Liver (tissue), 9 donors: ENCODE measurements around the gene WDR11. TPM values are rescaled to one million over a fixed set of nuclear protein-coding genes. Genes with fewer than 3 reads are reported as not detected.

Source experiments
- DNase-seq: peaks from one replicate; pipeline ENCODE4 v3.0.0-alpha.2; 2017; ENCODE audit warnings: low spot score
- H3K27ac ChIP-seq, 2 donors: one replicate each; pipeline ENCODE4 v1.7.0; 2013; ENCODE audit warnings: inconsistent platforms in 2 of 2, low read length in 2 of 2, control low read depth in 1 of 2, low read depth in 1 of 2, mild to moderate bottlenecking in 1 of 2
- H3K27me3 ChIP-seq, 4 donors: one replicate each; pipeline versions ENCODE4 v1.6.1 to v1.7.0; 2013; ENCODE audit warnings: low read length in 3 of 4, inconsistent platforms in 1 of 4, mild to moderate bottlenecking in 1 of 4, moderate library complexity in 1 of 4; ENCODE audit not compliant: control insufficient read depth in 4 of 4, insufficient read depth in 4 of 4
- H3K36me3 ChIP-seq, 4 donors: one replicate each; pipeline versions ENCODE4 v1.6.1 to v1.7.0; 2013; ENCODE audit warnings: low read length in 3 of 4, mild to moderate bottlenecking in 3 of 4, low read depth in 1 of 4, moderate library complexity in 1 of 4; ENCODE audit not compliant: control insufficient read depth in 4 of 4, insufficient read depth in 3 of 4
- H3K4me1 ChIP-seq, 4 donors: one replicate each; pipeline versions ENCODE4 v1.6.1 to v1.7.0; 2013; ENCODE audit warnings: low read length in 3 of 4, mild to moderate bottlenecking in 3 of 4, moderate library complexity in 1 of 4; ENCODE audit not compliant: control insufficient read depth in 4 of 4, insufficient read depth in 4 of 4
- H3K4me3 ChIP-seq, 3 donors: one replicate each; pipeline versions ENCODE4 v1.6.1 to v1.7.0; 2013; ENCODE audit warnings: low read length in 3 of 3, control low read depth in 1 of 3, low read depth in 1 of 3, mild to moderate bottlenecking in 1 of 3
- H3K9ac ChIP-seq, 2 donors: one replicate each; pipeline ENCODE4 v1.7.0; 2013; ENCODE audit warnings: low read length in 2 of 2, mild to moderate bottlenecking in 2 of 2, moderate library complexity in 2 of 2, control low read depth in 1 of 2, low read depth in 1 of 2
- H3K9me3 ChIP-seq, 4 donors: one replicate each; pipeline versions ENCODE4 v1.6.1 to v1.7.0; 2013; ENCODE audit warnings: low read length in 3 of 4; ENCODE audit not compliant: control insufficient read depth in 4 of 4
- ATF3 ChIP-seq: IDR thresholded peaks from 2 replicates; pipeline ENCODE4 v1.6.1; 2016; ENCODE audit warnings: antibody characterized with exemption
- CTCF ChIP-seq: fragments of 150-350 bp; IDR thresholded peaks from 2 replicates; pipeline ENCODE4 v1.5.1; 2017; ENCODE audit warnings: improper control_type of control experiment, low read depth, low read length; ENCODE audit not compliant: missing input control
- EGR1 ChIP-seq, 2 donors: IDR thresholded peaks; 2 replicates each; pipeline ENCODE4 v1.6.1; 2016 to 2018; ENCODE audit warnings: antibody characterized with exemption in 2 of 2, low read depth in 2 of 2
- FOXA1 ChIP-seq: IDR thresholded peaks from 2 replicates; pipeline ENCODE4 v1.6.1; 2016; ENCODE audit warnings: antibody characterized with exemption
- FOXA2 ChIP-seq: IDR thresholded peaks from 2 replicates; pipeline ENCODE4 v1.6.1; 2016; ENCODE audit warnings: antibody characterized with exemption
- GABPA ChIP-seq, 2 donors: IDR thresholded peaks in 1 of 2; conservative IDR thresholded peaks in 1 of 2; 2 replicates each; pipeline ENCODE4 v1.6.1; 2016; ENCODE audit warnings: antibody characterized with exemption in 2 of 2, mild to moderate bottlenecking in 1 of 2, moderate library complexity in 1 of 2
- HNF4A ChIP-seq, 2 donors: conservative IDR thresholded peaks; 2 replicates each; pipeline ENCODE4 v1.6.1; 2016; ENCODE audit warnings: antibody characterized with exemption in 2 of 2, mild to moderate bottlenecking in 2 of 2
- HNF4G ChIP-seq: IDR thresholded peaks from 2 replicates; pipeline ENCODE4 v1.6.1; 2016; ENCODE audit warnings: antibody characterized with exemption
- JUND ChIP-seq, 2 donors: IDR thresholded peaks; 2 replicates each; pipeline ENCODE4 v1.6.1; 2016; ENCODE audit warnings: antibody characterized with exemption in 2 of 2
- MAX ChIP-seq: IDR thresholded peaks from 2 replicates; pipeline ENCODE4 v1.6.1; 2016; ENCODE audit warnings: antibody characterized with exemption
- NR2F2 ChIP-seq: IDR thresholded peaks from 2 replicates; pipeline ENCODE4 v1.6.1; 2016; ENCODE audit warnings: antibody characterized with exemption
- RAD21 ChIP-seq, 2 donors: IDR thresholded peaks; 2 replicates each; pipeline ENCODE4 v1.6.1; 2016; ENCODE audit warnings: antibody characterized with exemption in 2 of 2, mild to moderate bottlenecking in 2 of 2
- REST ChIP-seq: IDR thresholded peaks from 2 replicates; pipeline ENCODE4 v1.6.1; 2016; ENCODE audit warnings: antibody characterized with exemption, mild to moderate bottlenecking
- RXRA ChIP-seq, 2 donors: IDR thresholded peaks; 2 replicates each; pipeline ENCODE4 v1.6.1; 2017 to 2018; ENCODE audit warnings: antibody characterized with exemption in 2 of 2, mild to moderate bottlenecking in 1 of 2
- SP1 ChIP-seq: IDR thresholded peaks from 2 replicates; pipeline ENCODE4 v1.6.1; 2018; ENCODE audit warnings: antibody characterized with exemption, mild to moderate bottlenecking
- TAF1 ChIP-seq: conservative IDR thresholded peaks from 2 replicates; pipeline ENCODE4 v1.6.1; 2016; ENCODE audit warnings: antibody characterized with exemption, mild to moderate bottlenecking
- YY1 ChIP-seq: IDR thresholded peaks from 2 replicates; pipeline ENCODE4 v1.6.1; 2016; ENCODE audit warnings: antibody characterized with exemption, mild to moderate bottlenecking
- ZBTB33 ChIP-seq: IDR thresholded peaks from 2 replicates; pipeline ENCODE4 v1.6.1; 2016; ENCODE audit warnings: antibody characterized with exemption
- WGBS: extraction: QIAGEN DNeasy Blood & Tissue Kit; methylation state at CpG from one replicate; pipeline ENCODE4 v1.1.7; 2013; 5-methylcytosine and 5-hydroxymethylcytosine counted together
- polyA plus RNA-seq, 2 donors: library from polyadenylated mRNA; stranded (reverse) in 1 of 2; unstranded in 1 of 2; fragments of 200-250 nt in 1 of 2; fragments of >200 nt in 1 of 2; fragmentation: Nextera tagmentation in 1 of 2; extraction: Ambion mirVana in 1 of 2; gene quantifications; one replicate each; pipeline versions ENCODE4 v1.2.1 to v1.2.3, GENCODE V29; 2013 to 2015
- total RNA-seq, 2 donors: library from RNA; depleted of rRNA; stranded (reverse); fragments of >200 nt; gene quantifications; one replicate each; pipeline ENCODE4 v1.2.3, GENCODE V29; 2014
- donor health status: healthy.
- donor health status: healthy.
- donor health status: healthy.
- donor health status: healthy.
- donor health status: healthy.

Gene WDR11
- total and polyA plus RNA-seq, 4 donors: 12.5 to 51.0 (median 21.0) TPM

GRCh38 chr10:120806081-120806480, 45.1 kb upstream of the WDR11 start:
- Histone ChIP-seq H3K9me3 (no peaks in the 10 kb centered on the region), H3K27me3 (peaks cover 0 to 2% (median 0%) of the 10 kb centered on the region in 4 donors), H3K27ac (no peak overlapping the region), H3K36me3 (no peaks in the 10 kb centered on the region), H3K4me1 (no peaks in the 10 kb centered on the region), H3K9ac (no peak overlapping the region), H3K4me3 (no peak overlapping the region)
- 91% methylated on average over 2 of the region's 2 CpGs for WGBS
- DNase-seq: no peak
- TF ChIP-seq FOXA2: no peak
- TF ChIP-seq HNF4A (conservative IDR thresholded peaks at IDR 0.05): no peak
- TF ChIP-seq JUND (IDR thresholded peaks at IDR 0.05): no peak
- no peak for TF ChIP-seq EGR1 (IDR thresholded peaks at IDR 0.05; ENCODE audit: low read depth in 2 of 2)
- no peak for TF ChIP-seq HNF4G
- no peak for TF ChIP-seq NR2F2
- TF ChIP-seq CTCF: no peak
- no peak for TF ChIP-seq SP1
- TF ChIP-seq ATF3: no peak
- no peak for TF ChIP-seq GABPA (IDR thresholded peaks at IDR 0.05 in 1 of 2, conservative IDR thresholded peaks at IDR 0.05 in 1 of 2)
- no peak for TF ChIP-seq FOXA1
- TF ChIP-seq ZBTB33: no peak
- no peak for TF ChIP-seq MAX
- no peak for TF ChIP-seq TAF1
- TF ChIP-seq YY1: no peak
- no peak for TF ChIP-seq REST
- TF ChIP-seq RAD21 (IDR thresholded peaks at IDR 0.05): no peak
- TF ChIP-seq RXRA (IDR thresholded peaks at IDR 0.05): no peak
